GM12878 (cell line): Measurements from ENCODE around the gene MIER1. TPM values are rescaled to one million over a fixed set of nuclear protein-coding genes. Genes with fewer than 3 reads are reported as not detected.
A peak's percentile ranks its signal among the peaks of the same experiment; 100 is the strongest.

ENCODE experiments used
- ATAC-seq: fragments of 200-7000 bp; cut with Tn5 transposase; 3 replicates; pipeline ENCODE4 v1.9.1; 2020; ENCODE audit warnings: mild to moderate bottlenecking, moderate library complexity
- BruUV-seq: library from RNA; stranded (reverse); fragments of 400-500 nt; replicated peaks from 2 replicates; lab custom pipeline; 2021; lab: Mats Ljungman, UMichigan
- CTCF ChIA-PET: fragments of 300-600 bp; sonication (Branson Sonifier 250); formaldehyde crosslinking; extraction: SDS; loops from one replicate; lab custom pipeline; 2021; ENCODE audit warnings: inconsistent platforms; lab: Yijun Ruan, JAX
- POLR2A ChIA-PET: fragments of 350-600 bp; formaldehyde crosslinking; extraction: SDS; loops from one replicate; lab custom pipeline; 2021; ENCODE audit warnings: inconsistent platforms; lab: Charles Lee
- RAD21 ChIA-PET: fragments of 300-600 bp; sonication (Branson Sonifier 250); formaldehyde crosslinking; loops from one replicate; lab custom pipeline; 2023; ENCODE audit warnings: antibody characterized with exemption; ENCODE audit not compliant: unreplicated experiment; lab: Charles Lee
- SMC1A ChIA-PET: fragments of 300-600 bp; sonication (Branson Sonifier 250); formaldehyde crosslinking; loops from one replicate; lab custom pipeline; 2023; ENCODE audit not compliant: unreplicated experiment, uncharacterized antibody; lab: Charles Lee
- DNase-seq: peaks from one replicate; pipeline ENCODE4 v3.0.0-alpha.2; 2011; ENCODE audit warnings: low read depth, low spot score
- FAIRE-seq: peaks from 3 replicates; lab custom pipeline; 2011; peaks lifted over from hg19 to GRCh38; lab: Jason Lieb, UNC
- H2AFZ ChIP-seq: 2 replicates; pipeline ENCODE4 v1.6.0; 2011; ENCODE audit warnings: low read depth, low read length, control low read depth; ENCODE audit not compliant: control insufficient read depth
- H3K27ac ChIP-seq: 2 replicates; pipeline ENCODE4 v1.5.1; 2011; ENCODE audit warnings: control low read depth; ENCODE audit not compliant: control insufficient read depth, insufficient read depth
- H3K27me3 ChIP-seq, 2 experiments: replicated peaks in 1 of 2; 2 replicates each; pipeline versions ENCODE4 v1.6.0 to v1.6.1; 2011; ENCODE audit warnings: low read length in 1 of 2; ENCODE audit not compliant: control insufficient read depth in 2 of 2, insufficient read depth in 2 of 2
- H3K36me3 ChIP-seq, 2 experiments: 2 replicates each; pipeline ENCODE4 v1.5.1; 2011; ENCODE audit warnings: low read length in 1 of 2; ENCODE audit not compliant: control insufficient read depth in 2 of 2, insufficient read depth in 2 of 2
- H3K4me1 ChIP-seq: 2 replicates; pipeline ENCODE4 v1.6.1; 2011; ENCODE audit warnings: mild to moderate bottlenecking, low read length, moderate library complexity, mixed read lengths; ENCODE audit not compliant: control insufficient read depth, insufficient read depth
- H3K4me2 ChIP-seq: 2 replicates; pipeline ENCODE4 v1.6.0; 2011; ENCODE audit warnings: control low read depth; ENCODE audit not compliant: control insufficient read depth, insufficient read depth
- H3K4me3 ChIP-seq: fragments of 200-600 bp; sonication (generic); 2 replicates; pipeline ENCODE4 v1.5.1; 2016
- H3K79me2 ChIP-seq: 2 replicates; pipeline ENCODE4 v1.6.0; 2011; ENCODE audit warnings: low read length; ENCODE audit not compliant: control insufficient read depth, insufficient read depth
- H3K9ac ChIP-seq: 2 replicates; pipeline ENCODE4 v1.8.0; 2011; ENCODE audit warnings: low read length, control low read depth, mixed read lengths; ENCODE audit not compliant: control insufficient read depth, insufficient read depth
- H3K9me3 ChIP-seq: replicated peaks from 3 replicates; pipeline ENCODE4 v1.5.1; 2011; ENCODE audit warnings: mild to moderate bottlenecking, low read length; ENCODE audit not compliant: control insufficient read depth, insufficient read depth
- H4K20me1 ChIP-seq: 2 replicates; pipeline ENCODE4 v1.6.0; 2011; ENCODE audit not compliant: control insufficient read depth, insufficient read depth
- BCL11A ChIP-seq: IDR thresholded peaks from 2 replicates; pipeline ENCODE4 v1.6.1; 2011; ENCODE audit warnings: low read depth, low read length
- BMI1 ChIP-seq: fragments of 450-650 bp; IDR thresholded peaks from 2 replicates; pipeline ENCODE4 v1.6.1; 2016; ENCODE audit warnings: mild to moderate bottlenecking, moderate library complexity, borderline replicate concordance
- BRCA1 ChIP-seq: IDR thresholded peaks from 2 replicates; pipeline ENCODE4 v1.6.1; 2011; ENCODE audit warnings: low read depth, low read length, improper control_type of control experiment
- CHD1 ChIP-seq: IDR thresholded peaks from 2 replicates; pipeline ENCODE4 v1.6.1; 2012; ENCODE audit warnings: low read depth, low read length, improper control_type of control experiment
- CHD2 ChIP-seq: IDR thresholded peaks from 2 replicates; pipeline ENCODE4 v1.6.1; 2011; ENCODE audit warnings: low read depth, low read length, improper control_type of control experiment, borderline replicate concordance
- CREM ChIP-seq: IDR thresholded peaks from 2 replicates; pipeline ENCODE4 v1.6.1; 2014; ENCODE audit warnings: antibody characterized with exemption, low read depth
- JUND ChIP-seq: IDR thresholded peaks from 2 replicates; pipeline ENCODE4 v1.6.1; 2012; ENCODE audit warnings: low read depth, mild to moderate bottlenecking, low read length, improper control_type of control experiment, moderate library complexity
- MTA2 ChIP-seq: fragments of 450-650 bp; IDR thresholded peaks from 2 replicates; pipeline ENCODE4 v1.6.1; 2016; ENCODE audit warnings: low read depth, mild to moderate bottlenecking, moderate library complexity
- MYB ChIP-seq: fragments of 150-350 bp; IDR thresholded peaks from 2 replicates; pipeline ENCODE4 v1.6.1; 2014; ENCODE audit warnings: mild to moderate bottlenecking, low read depth, low read length, borderline replicate concordance
- PAX5 ChIP-seq: IDR thresholded peaks from 2 replicates; pipeline ENCODE4 v1.6.1; 2011; ENCODE audit warnings: low read depth, low read length, borderline replicate concordance
- RAD51 ChIP-seq: fragments of 450-650 bp; IDR thresholded peaks from 2 replicates; pipeline ENCODE4 v1.6.1; 2016; ENCODE audit warnings: moderate library complexity, mild to moderate bottlenecking, inconsistent platforms
- SRF ChIP-seq, 2 experiments: IDR thresholded peaks; 2 replicates each; pipeline ENCODE4 v1.6.1; 2011; ENCODE audit warnings: low read depth in 2 of 2, low read length in 2 of 2, mild to moderate bottlenecking in 1 of 2, moderate library complexity in 1 of 2
- ZNF217 ChIP-seq: fragments of 450-650 bp; IDR thresholded peaks from 2 replicates; pipeline ENCODE4 v1.6.1; 2017; ENCODE audit warnings: antibody characterized with exemption, mild to moderate bottlenecking
- WGBS: methylation state at CpG from one replicate; pipeline ENCODE4 v1.1.6; 2016; ENCODE audit warnings: low lambda C conversion rate; ENCODE audit not compliant: insufficient replicate concordance, insufficient coverage; ENCODE audit errors: missing lambda C conversion rate; 5-methylcytosine and 5-hydroxymethylcytosine counted together
- in situ Hi-C: fragments of 300-500 bp; cut with MboI; formaldehyde crosslinking; loops from 9 replicates; pipeline ENCODE4 v1.14.3; 2018; ENCODE audit warnings: mixed read lengths
- intact Hi-C: fragments of 100-400 bp; cut with micrococcal nuclease; formaldehyde crosslinking; loops from one replicate; pipeline ENCODE4 v1.14.2; 2022; ENCODE audit not compliant: unreplicated experiment
- polyA plus RNA-seq, 11 experiments: library from polyadenylated mRNA; depleted of rRNA in 4 of 11; unstranded in 6 of 11; stranded (reverse) in 5 of 11; fragments of >200 nt; fragmentation: Nextera tagmentation in 4 of 11; fragmentation: Illumina TruSeq in 1 of 11; extraction: Ambion mirVana in 4 of 11; extraction: Trizol in 1 of 11; gene quantifications; 1 replicate in 1 of 11; 2 replicates in 10 of 11; pipeline versions ENCODE4 v1.2.1 to v1.2.3, GENCODE V29; 2011 to 2016; ENCODE audit warnings: inconsistent platforms in 2 of 11, missing spikeins in 2 of 11, low read depth in 1 of 11
- total RNA-seq, 4 experiments: library from RNA; depleted of rRNA in 3 of 4; stranded (reverse); fragments of >200 nt in 3 of 4; fragmentation: Illumina TruSeq in 1 of 4; extraction: Trizol in 1 of 4; gene quantifications; 2 replicates each; pipeline versions ENCODE4 v1.2.1 to v1.2.3, GENCODE V29; 2013 to 2021
- TF ChIP-seq, protein P1 (sequence below): fragments of 450-650 bp; IDR thresholded peaks from 2 replicates; pipeline ENCODE4 v1.6.1; 2016; ENCODE audit warnings: mild to moderate bottlenecking
- TF ChIP-seq, protein P2 (sequence below): fragments of 450-650 bp; IDR thresholded peaks from 2 replicates; pipeline ENCODE4 v1.6.1; 2017; ENCODE audit warnings: borderline replicate concordance

Gene MIER1
- total and polyA plus RNA-seq, 10 of the 15 experiments (the other 5 are each of a cell fraction or from before 2014, with no cell fraction given) = 13.6 to 39.8 (median 25.7) TPM

DNA sequence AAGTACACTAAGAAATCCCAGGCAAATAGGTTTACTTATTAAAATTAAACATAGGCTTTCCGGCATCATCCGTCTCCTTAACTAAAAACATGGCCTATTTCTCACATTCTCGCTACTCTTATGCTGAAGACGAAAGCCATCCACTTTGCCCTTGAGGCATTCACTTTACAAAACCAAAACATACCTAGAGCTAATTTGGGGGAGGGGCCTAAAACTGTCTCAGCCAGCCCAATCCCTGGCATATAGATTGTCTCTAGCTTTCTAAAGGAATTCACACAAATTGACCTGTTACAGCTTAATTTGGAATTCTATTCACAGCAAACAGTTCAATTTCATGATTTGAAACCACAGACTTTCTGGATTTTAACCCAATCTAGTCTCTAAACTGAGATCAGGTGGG lies 94.3 kb downstream of the MIER1 start (continued):
- TF ChIP-seq BRCA1 = no peak
- no peak for TF ChIP-seq CREM
- no peak for TF ChIP-seq MYB

DNA sequence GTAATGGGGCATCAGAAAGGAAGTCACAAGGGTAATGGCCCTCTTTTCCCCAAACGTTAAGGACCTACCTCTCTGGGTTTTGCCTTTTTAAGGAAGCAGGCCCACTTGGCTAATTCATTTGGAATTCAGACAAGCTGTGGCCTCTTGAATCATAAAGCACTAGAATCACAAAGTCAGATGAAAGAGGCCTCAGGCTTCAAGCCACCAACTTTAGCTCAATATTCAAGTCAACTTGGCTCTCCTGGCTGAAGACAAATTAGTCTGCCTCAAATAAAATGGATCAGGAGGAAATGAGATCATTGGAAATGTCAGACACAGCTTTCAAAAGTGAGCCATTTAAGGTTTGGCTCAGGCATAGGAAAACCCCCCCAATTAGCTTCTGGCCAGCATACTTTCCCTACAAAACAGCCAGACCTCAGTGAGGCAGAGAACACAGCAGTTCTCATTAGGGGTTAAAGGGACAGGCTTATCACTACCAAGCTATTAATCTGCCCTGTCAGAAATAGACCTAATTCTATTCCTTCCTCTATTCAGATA lies 94.9 kb downstream of the MIER1 start:
- in situ Hi-C loops (no loop called here), intact Hi-C loops (no loop called here)
- Histone ChIP-seq H3K27me3 (no peaks in the 10 kb centered on the region), H3K4me2 (no peak overlapping the region), H3K4me1 (no peaks in the 10 kb centered on the region), H3K27ac (no peak overlapping the region), H3K79me2 (no peaks in the 10 kb centered on the region), H4K20me1 (no peaks in the 10 kb centered on the region), H3K9me3 (no peaks in the 10 kb centered on the region), H3K4me3 (no peak overlapping the region), H2AFZ (no peak overlapping the region), H3K36me3 (peaks cover 0 to 4% of the 10 kb centered on the region in 2 experiments; a peak in 2 of 4 replicates), H3K9ac (no peak overlapping the region)
- FAIRE-seq (no peak), DNase-seq (no peak), ATAC-seq (peak; percentile 68)
- POLR2A ChIA-PET = interaction anchor here (1.4 kb wide), 1 partner anchor 35 kb away, joined by 4 read pairs; no protein-coding TSS in a partner anchor
- CTCF ChIA-PET = interaction anchor here (0.9 to 1.6 kb wide), 8 partner anchors 11 to 583 kb away, joined by 3 to 4 read pairs (median 3); partner anchors contain the start of gene SLC35D1
- 91% methylated on average over 1 of the region's 1 CpG for WGBS
- TF ChIP-seq MTA2 (peak; percentile 57), JUND (no peak), CHD1 (no peak), BMI1 (no peak), BCL11A (peak; percentile 24; the same call in 1 of the 2 replicates), PAX5 (no peak), RAD51 (no peak), SRF (IDR thresholded peaks at IDR 0.05; ENCODE audit: low read depth in 2 of 2, low read length in 2 of 2) (no peak), ZNF217 (no peak), CHD2 (no peak)
- TF ChIP-seq, protein P1, sequence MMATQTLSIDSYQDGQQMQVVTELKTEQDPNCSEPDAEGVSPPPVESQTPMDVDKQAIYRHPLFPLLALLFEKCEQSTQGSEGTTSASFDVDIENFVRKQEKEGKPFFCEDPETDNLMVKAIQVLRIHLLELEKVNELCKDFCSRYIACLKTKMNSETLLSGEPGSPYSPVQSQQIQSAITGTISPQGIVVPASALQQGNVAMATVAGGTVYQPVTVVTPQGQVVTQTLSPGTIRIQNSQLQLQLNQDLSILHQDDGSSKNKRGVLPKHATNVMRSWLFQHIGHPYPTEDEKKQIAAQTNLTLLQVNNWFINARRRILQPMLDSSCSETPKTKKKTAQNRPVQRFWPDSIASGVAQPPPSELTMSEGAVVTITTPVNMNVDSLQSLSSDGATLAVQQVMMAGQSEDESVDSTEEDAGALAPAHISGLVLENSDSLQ = peak; percentile 33; the same call in 1 of the 2 replicates
- TF ChIP-seq, protein P2, sequence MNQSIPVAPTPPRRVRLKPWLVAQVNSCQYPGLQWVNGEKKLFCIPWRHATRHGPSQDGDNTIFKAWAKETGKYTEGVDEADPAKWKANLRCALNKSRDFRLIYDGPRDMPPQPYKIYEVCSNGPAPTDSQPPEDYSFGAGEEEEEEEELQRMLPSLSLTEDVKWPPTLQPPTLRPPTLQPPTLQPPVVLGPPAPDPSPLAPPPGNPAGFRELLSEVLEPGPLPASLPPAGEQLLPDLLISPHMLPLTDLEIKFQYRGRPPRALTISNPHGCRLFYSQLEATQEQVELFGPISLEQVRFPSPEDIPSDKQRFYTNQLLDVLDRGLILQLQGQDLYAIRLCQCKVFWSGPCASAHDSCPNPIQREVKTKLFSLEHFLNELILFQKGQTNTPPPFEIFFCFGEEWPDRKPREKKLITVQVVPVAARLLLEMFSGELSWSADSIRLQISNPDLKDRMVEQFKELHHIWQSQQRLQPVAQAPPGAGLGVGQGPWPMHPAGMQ = no peak
- SMC1A ChIA-PET = interaction anchor here (0.8 to 1.8 kb wide), 8 partner anchors 9 to 274 kb away, joined by 3 to 7 read pairs (median 4); partner anchors contain the start of gene IL23R
- RAD21 ChIA-PET = interaction anchor here (0.7 to 0.9 kb wide), 2 partner anchors 24 to 28 kb away, joined by 3 read pairs; no protein-coding TSS in a partner anchor
- BruUV-seq = no TSS peak
